GM19239 (cell line): ENCODE data around the gene PIK3R1.
A peak's percentile ranks its signal among the peaks of the same experiment; 100 is the strongest.

Source experiments
- DNase-seq: peaks from one replicate; pipeline ENCODE4 v3.0.0; 2011; ENCODE audit warnings: low spot score; ENCODE audit not compliant: insufficient read length
- FAIRE-seq: peaks from 2 replicates; lab custom pipeline; 2011; peaks lifted over from hg19 to GRCh38; lab: Jason Lieb, UNC

The PIK3R1 gene

GRCh38 chr5:68215208-68215897 lies at the start of gene PIK3R1:
TSS of gene PIK3R1 (plus strand) at chr5:68215756. CDS start at chr5:68226676, 10,920 bp downstream.
- DNase-seq = peak; percentile 84
- FAIRE-seq = peak; percentile 85

DNA sequence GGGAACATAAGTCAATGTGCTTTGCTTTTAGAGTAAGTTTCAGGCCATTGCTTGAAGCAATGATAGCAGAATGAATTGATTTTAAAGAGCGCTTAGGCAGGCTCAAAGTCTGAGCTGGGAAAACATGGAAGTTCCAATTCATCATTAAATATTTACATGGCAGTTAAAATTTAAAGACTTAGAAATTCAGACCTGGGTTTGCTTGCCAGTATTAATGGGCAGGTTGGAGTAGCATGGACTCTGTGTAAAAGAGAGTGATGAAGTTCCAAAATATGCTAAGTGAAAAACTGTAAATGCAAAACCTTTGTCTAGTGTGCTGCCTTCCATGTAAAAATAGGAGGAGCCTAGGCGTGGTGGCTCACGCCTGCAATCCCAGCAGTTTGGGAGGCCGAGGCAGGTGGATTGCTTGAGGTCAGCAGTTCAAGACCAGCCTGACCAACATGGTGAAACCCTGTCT lies 48.3 kb upstream of the PIK3R1 start:
- FAIRE-seq (no peak), DNase-seq (no peak)

DNA sequence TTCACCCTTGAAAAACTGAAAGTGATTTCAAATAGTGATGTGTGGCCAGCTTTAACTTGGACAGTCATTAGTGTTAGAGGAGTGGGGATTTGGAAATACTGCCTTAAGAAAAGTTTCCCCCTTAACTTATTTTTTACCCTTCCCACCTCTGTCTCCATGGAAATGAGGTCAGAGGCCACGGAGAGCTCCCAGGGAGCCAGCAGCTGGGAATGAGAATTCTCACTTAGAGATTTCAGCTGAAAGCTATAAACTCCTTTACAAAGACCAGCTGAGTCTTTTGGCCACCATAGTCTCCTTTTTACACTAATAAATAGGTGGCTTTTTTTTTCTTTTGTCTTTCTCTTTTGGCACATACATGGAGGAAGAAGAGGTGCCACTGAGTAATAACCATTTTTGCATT lies 45.7 kb upstream of the PIK3R1 start:
- DNase-seq = no peak
- no peak for FAIRE-seq

GRCh38 chr5:68170826-68171558 lies 44.6 kb upstream of the PIK3R1 start:
- FAIRE-seq (no peak), DNase-seq (no peak)

GRCh38 chr5:68172314-68172713 lies 43.2 kb upstream of the PIK3R1 start:
- DNase-seq (no peak), FAIRE-seq (no peak)

DNA sequence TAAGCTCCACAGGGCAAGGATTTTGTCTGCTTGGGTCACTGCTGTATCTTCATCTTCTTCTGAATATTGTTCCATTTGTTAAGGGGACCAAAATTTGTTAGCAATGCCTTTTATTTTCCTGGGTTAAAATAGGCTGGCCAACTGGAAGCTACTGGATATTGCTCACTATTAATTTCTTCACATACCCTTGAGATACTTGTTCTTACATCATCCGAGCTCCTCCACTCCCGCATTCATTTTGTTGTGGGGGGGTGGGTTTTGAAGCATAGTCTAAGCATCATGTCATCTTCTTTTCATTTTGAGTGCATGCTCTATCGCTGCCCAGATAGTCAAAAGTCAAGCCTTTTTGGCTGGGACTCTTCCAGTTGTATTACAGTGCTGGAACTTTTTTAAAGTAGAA lies 42.5 kb upstream of the PIK3R1 start:
- DNase-seq = no peak

GRCh38 chr5:68176253-68176652 lies 39.3 kb upstream of the PIK3R1 start:
- FAIRE-seq = no peak
- no peak for DNase-seq

More for the DNA sequence above, 42.5 kb upstream of the PIK3R1 start:
- no peak for FAIRE-seq

DNA sequence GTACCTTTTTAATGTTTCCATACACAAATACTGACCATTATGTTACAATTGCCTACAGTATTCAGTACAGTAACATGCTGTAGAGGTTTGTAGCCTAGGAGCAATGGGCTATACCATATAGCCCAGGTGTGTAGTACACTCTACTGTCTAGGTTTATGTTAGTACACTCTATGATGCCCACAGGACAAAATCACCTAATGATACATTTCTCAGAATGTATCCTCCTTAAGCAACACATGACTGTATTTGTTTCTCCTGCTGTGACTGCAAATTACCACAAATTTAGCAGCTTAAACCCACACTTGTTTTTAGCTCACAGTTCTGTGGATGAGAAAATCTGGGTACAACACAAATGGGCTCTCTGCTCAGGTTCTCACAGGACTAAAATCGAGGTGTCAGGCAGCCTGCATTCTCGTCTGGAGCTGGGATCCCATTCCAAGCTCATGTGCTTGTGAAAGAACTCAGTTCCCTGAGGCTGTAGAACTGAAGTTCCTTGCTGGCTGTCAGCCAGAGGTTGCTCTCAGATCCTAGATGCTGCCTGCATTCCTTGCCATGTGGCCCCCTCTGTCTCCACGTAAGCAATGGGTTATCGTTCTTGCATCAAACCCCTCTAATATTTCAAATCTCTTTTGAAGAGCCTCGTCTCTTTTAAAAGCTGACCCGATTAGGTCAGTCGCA lies 38.6 kb upstream of the PIK3R1 start:
- FAIRE-seq = no peak
- DNase-seq = no peak

- FAIRE-seq (no peak), DNase-seq (no peak)
These were observed 37.9 kb upstream of the PIK3R1 start for GRCh38 chr5:68177676-68178075.

- FAIRE-seq (no peak), DNase-seq (no peak)
These were observed 37.0 kb upstream of the PIK3R1 start for GRCh38 chr5:68178579-68178978.

DNA sequence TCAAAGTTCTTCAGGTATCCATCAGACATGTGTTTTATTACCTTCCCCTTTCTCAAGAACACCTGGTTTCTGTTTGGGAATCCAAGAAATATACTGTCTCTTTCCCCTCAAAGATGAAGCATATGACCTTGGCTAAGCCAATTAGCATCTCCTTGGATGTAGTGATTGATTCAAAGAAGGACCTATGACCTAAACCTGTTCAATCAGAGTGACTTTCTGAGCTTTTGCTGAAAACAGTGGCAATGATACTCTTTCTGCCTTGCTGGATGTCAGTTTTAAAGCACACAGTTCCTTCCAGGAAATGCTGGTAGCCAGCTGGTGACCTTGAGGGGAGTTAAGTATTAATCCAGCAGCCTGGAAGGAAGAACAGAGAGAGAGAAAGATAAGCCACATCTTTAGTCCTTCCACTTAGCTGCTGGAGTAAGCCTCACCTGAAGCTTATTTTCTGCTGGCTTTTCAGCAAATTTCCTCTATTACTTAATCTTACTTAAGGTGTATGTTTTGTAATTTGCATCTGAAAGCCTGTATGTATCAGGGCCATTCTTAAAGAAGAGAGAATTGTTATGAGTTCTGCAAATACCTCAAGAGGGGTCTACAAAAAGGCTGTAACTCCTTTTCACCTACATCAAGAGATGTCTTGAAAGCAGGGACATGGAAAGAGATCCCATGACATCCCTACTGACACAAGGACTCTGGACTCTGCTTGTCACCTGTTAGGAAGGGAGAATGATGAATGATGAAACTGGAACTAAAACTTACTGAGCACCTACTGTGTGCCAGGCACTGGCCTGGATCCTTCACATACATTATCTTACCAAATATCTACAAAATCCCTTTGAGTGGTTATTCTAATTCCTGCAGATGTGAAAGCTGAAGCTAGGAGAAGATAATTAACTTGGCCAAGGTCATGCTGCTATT lies 35.2 kb upstream of the PIK3R1 start:
- FAIRE-seq (peak; percentile 71), DNase-seq (no peak)

DNA sequence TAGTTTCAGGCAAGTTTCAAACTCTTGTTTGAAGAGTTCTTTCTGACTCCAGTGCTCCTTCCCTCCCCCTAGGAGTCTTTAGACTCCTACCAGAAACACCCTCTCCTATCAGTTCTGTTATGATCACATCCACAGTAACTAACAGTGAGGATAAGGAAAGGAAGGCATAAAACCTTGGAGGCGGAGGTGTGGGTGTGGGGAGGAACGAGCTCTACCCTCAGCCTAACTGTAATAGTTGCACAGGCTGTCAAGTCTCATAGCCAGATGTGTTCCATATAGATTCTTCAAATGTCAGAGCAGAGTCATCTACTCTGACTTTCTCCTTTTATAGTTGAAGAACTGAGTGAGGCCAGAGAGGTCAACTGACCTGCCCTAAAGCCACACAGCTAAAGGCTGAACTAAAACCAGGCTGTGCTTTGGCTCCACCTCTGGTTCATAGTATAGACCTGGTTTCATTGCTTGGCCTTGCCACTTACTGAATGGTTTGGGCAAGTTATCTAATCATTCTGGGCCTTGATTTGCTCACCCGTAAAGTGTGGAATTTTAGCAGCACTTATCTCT lies 34.4 kb upstream of the PIK3R1 start:
- DNase-seq (no peak), FAIRE-seq (no peak)

DNA sequence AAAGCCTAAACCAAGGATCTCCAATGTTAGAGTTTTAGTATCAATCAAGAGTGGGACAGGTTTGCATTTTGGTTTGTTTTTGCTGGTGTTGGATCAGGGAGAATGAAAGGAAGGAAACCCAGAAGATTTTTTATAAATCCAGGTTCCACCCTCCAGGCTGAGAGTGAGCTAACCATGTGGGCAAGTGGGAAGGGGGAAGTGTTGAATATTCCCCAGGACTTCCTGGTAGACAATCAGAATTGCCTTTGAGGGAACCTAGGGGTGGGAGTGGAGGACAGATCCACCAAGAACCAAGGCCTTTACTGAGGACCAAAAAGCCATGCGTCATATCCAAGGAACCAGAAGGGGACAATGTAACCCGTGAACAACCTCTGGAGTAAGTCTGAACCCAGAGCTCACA lies 33.5 kb upstream of the PIK3R1 start:
- no peak for FAIRE-seq
- no peak for DNase-seq

GRCh38 chr5:68182534-68182933 lies 33.0 kb upstream of the PIK3R1 start:
- no peak for DNase-seq
- peak; percentile 56 for FAIRE-seq

DNA sequence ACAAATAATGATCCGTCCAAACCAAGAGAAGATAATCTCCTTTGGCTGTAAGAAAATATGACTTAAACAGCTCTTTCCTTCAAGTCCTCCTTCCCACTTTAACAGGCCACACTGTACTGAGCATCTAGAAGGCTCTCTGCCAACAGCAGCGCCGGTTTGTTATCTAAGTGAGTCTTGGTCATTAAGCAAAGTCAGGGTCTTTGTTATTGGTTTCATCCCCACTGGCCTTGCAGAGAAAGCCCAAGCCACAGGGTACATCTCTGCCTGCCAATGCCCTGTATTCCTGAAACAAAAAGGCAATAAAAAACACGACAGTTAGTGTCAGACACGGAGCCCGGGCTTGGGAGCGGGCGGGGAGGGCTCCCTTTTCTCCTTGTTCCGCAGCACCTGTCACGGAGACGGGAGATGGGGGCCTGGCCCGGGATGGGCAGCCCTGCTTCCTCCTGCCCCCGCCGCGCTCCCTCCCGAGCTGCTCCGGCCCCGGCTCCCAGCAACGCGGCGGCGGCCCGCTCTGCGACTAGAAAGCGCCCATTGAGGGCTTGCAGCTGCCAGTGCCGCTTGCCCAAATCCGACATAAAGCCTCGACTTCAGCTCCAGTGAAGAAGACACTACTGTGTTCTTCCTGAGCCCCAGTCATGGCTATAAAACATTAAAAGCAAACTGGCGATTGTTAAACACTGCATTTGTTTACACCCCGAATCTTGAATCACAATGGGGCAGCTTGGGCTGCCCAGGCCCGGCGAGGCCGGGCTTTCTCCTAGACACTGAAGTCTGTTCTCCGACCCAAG lies 28.1 kb upstream of the PIK3R1 start:
- FAIRE-seq (no peak), DNase-seq (no peak)

DNA sequence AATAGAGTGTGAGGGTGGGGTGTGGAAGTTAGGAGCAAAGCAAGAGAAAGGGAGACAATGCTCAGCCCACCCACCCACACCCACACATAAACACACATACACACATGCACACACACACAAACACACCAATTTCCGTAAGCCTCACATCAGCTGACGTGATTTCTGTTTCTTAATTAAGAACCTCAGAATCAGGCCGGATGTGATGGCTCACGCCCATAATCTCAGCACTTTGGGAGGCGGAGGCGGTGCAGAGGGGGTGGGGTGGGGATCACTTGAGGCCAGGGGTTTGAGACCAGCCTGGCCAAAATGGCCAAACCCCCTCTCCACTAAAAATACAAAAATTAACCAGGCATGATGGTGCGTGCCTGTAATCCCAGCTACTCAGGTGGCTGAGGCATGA lies 26.4 kb upstream of the PIK3R1 start:
- no peak for FAIRE-seq
- DNase-seq = no peak

GRCh38 chr5:68189613-68190012 lies 25.9 kb upstream of the PIK3R1 start:
- DNase-seq (no peak), FAIRE-seq (no peak)

DNA sequence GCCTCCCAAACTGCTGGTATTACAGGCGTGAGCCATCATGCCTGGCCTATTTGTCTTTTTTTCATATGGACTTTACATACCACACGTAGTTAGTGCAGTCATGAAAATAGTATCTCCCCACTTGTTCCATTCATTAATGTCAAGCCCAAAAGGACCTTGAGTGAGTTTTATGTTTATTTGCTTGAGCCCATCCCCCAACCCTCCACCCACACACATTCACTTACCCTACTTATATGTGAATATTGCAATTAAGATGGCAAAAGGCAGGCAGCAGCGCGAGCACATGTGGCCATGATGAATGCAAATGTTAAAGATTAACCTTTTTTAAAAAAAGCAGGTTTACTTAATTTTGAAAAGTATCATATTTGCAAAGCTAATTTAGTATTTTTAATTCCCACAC lies 24.9 kb upstream of the PIK3R1 start:
- no peak for FAIRE-seq
- DNase-seq = no peak
